Measurements from ENCODE around the gene FOS. TPM values are rescaled to one million over a fixed set of nuclear protein-coding genes. Genes with fewer than 3 reads are reported as not detected.

FOS gene
- total and polyA plus RNA-seq, 12 donors: 9.3 to 173 (median 53.2) TPM

- H3K27ac ChIP-seq: no peak overlapping the region
- no peaks in the 10 kb centered on the region for H3K27me3 ChIP-seq
- DNase-seq (no peak), ATAC-seq (no peak)
- intact Hi-C loops (cut with DNase I): loop anchor here in 4 of 10 donors (5.0 to 10.0 kb wide), 3 partner anchors 54 to 357 kb away; no protein-coding TSS in a partner anchor
- WGBS, 2 donors: 89 to 91% methylated on average over 5 of the region's 5 CpGs
- H3K4me1 ChIP-seq: peaks cover 5 to 43% (median 33%) of the 10 kb centered on the region in 9 donors
- TF ChIP-seq CTCF (IDR thresholded peaks at IDR 0.05): no peak
- no peak overlapping the region for H3K4me3 ChIP-seq
- H3K36me3 ChIP-seq: no peaks in the 10 kb centered on the region
- H3K9me3 ChIP-seq: no peaks in the 10 kb centered on the region
These were observed 12.7 kb downstream of the FOS start for GRCh38 chr14:75291331-75291730.

- TF ChIP-seq CTCF (IDR thresholded peaks at IDR 0.05): no peak
- Histone ChIP-seq H3K27me3 (no peaks in the 10 kb centered on the region), H3K4me3 (no peak overlapping the region), H3K4me1 (peaks cover 5 to 46% (median 33%) of the 10 kb centered on the region in 9 donors), H3K27ac (no peak overlapping the region), H3K36me3 (no peaks in the 10 kb centered on the region), H3K9me3 (no peaks in the 10 kb centered on the region)
- intact Hi-C loops (cut with DNase I): loop anchor here in 4 of 10 donors (5.0 to 10.0 kb wide), 3 partner anchors 55 to 357 kb away; no protein-coding TSS in a partner anchor
- WGBS, 2 donors: 88 to 90% methylated on average over 9 of the region's 9 CpGs
- DNase-seq (no peak), ATAC-seq (no peak)
These were observed 13.5 kb downstream of the FOS start for GRCh38 chr14:75292101-75292563.

- H3K9me3 ChIP-seq: no peaks in the 10 kb centered on the region
- DNase-seq (no peak), ATAC-seq (no peak)
- H3K27me3 ChIP-seq: no peaks in the 10 kb centered on the region
- H3K4me1 ChIP-seq: peaks cover 5 to 46% (median 26%) of the 10 kb centered on the region in 9 donors
- H3K36me3 ChIP-seq: no peaks in the 10 kb centered on the region
- no peak for TF ChIP-seq CTCF (IDR thresholded peaks at IDR 0.05)
- intact Hi-C loops (cut with DNase I): loop anchor here in 4 of 10 donors (5.0 to 10.0 kb wide), 3 partner anchors 56 to 358 kb away; no protein-coding TSS in a partner anchor
- 89 to 93% methylated on average over 7 of the region's 7 CpGs for WGBS, 2 donors
- no peak overlapping the region for H3K27ac ChIP-seq
- H3K4me3 ChIP-seq: no peak overlapping the region
These were observed 14.3 kb downstream of the FOS start for GRCh38 chr14:75292886-75293285.

GRCh38 chr14:75293920-75294648 is 15.5 kb downstream of the FOS start:
- 1% methylated on average over 59 of the region's 59 CpGs for WGBS, 2 donors
- peak overlapping the region; percentile 82 to 99 (median 94) for H3K27ac ChIP-seq
- ATAC-seq (peak; percentile 91 to 97 (median 94)), DNase-seq (peak; percentile 96 to 97)
- H3K4me3 ChIP-seq: peak overlapping the region; percentile 26 to 80 (median 67)
- no peaks in the 10 kb centered on the region for H3K27me3 ChIP-seq
- no peaks in the 10 kb centered on the region for H3K36me3 ChIP-seq
- intact Hi-C loops (cut with DNase I): loop anchor here in 6 of 10 donors (1.0 to 10.0 kb wide), 10 partner anchors 15 to 359 kb away; partner anchors contain the start of genes FOS (in 4 of the 6) and TMED10 (in 3 of the 6)
- TF ChIP-seq CTCF (IDR thresholded peaks at IDR 0.05): peak in 2 of 9 donors; percentile 25 to 28
- H3K4me1 ChIP-seq: peaks cover 5 to 53% (median 26%) of the 10 kb centered on the region in 9 donors
- H3K9me3 ChIP-seq: no peaks in the 10 kb centered on the region

Measured in heart right ventricle (tissue), 16 donors.